Measurements from ENCODE around the gene SEMA3E.

SEMA3E gene

DNA sequence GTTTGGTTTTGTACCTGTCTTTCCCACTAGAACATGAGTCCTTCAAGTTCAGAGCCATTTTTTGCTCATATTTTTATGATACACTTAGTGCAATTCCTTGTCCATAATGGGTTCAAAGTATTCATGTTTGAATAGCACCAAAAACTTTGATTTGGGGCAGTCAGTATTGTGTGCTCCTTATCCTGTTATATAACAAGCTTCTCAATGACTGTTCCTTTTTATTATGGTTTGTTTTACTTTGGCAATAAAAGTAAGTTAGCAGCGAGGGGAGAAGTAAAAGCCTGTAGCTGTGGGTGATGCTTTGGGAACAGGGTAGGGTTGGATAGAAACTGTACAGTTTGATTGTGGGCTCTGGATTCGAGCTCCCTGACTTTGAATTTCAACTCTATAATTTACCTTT lies 311.9 kb downstream of the SEMA3E start:
- no peak for DNase-seq

DNA sequence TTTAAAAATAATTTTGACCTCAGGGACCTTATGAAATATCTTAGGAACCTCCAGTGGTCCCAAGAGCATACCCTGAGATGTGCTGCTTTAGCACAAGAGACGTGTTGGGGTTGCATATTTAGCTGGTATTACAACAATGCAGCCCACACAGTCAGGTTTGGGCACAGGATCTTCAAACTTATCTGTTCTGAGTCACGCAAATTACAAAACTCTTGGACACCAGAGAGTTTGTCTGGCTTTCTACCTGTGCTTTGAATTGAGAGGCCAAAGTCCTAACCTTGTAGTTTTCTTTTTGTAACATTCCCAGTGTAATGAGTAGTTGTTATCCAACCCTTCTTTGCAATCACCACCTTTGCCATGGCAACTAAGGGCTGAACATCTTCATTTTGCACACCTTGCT lies 322.7 kb downstream of the SEMA3E start:
- DNase-seq: no peak

DNA sequence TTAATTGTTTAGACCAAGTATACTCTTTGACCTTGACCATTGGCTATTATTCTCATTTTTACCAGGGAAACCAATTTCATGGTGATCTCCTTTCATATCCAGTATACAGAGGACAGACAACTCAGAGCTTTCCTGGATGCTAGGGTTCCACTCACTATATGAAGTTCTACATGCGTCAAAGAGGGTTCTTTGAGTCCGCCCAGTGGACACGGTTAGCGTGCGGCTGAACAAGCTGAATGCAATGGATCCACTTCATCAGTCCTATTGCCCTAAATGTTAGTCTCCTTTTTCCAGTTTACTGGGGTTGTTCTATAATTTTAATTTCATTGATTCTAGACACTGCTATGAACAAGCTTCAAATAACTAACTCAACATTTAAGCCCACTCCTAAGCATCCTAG lies 323.9 kb downstream of the SEMA3E start:
- DNase-seq: no peak

DNA sequence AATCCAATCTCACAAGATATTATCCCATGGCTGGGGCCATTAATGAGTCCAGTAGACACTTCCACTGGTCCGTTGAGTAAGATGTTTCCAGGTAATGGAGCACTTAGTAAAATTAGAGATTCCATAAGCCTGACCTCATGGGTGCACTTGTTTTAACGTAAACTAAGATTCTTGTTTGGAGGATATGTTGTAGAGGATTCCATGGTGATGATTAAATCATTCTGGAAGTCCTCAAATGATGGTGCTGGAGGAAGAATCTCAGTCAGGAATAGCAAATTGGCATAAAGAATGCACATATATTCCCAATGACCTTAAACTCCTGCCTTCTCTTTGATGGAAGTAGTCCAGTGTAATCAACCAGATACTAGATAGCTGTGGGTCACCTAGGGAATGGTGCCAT lies 324.3 kb downstream of the SEMA3E start:
- no peak for DNase-seq

DNA sequence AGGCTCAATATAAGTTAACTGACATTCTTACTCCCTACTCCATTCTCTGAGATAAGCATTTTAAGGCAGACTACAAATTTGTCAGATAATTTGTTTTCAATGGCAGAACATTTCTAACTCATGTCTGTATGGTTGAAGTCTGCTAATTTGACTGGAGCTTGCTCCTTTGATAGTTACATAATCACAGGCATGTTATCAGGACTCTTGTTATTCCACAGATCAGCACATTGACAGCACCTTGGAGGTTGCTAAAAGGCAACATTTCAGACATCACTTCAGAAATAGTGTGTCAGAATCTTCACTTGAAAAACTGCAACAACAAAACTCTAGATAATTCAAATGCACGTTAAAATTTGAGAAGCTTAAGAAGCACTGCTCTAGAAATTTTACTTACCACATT lies 327.9 kb downstream of the SEMA3E start:
- no peak for DNase-seq

DNA sequence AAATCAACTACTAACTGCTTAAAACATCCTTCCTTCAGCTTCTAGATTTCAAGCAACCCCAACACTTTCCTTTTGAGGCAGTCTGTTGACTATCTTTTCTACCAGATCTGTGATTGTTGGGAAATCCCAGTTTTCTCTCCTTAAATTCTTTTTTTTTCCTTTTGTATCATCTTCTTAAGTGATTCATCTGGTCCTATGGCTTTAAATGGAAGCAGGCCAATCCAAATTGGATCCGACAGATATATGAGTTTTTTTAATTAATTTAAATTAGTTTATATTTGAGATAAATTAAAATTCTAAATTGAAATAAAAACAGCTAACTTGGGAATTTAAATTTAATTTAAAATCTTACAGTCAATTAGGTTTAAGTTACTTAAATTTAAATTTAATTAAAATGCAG lies 335.0 kb downstream of the SEMA3E start:
- no peak for DNase-seq
